GM12878 (cell line): ENCODE data around the gene SCMH1. TPM values are rescaled to one million over a fixed set of nuclear protein-coding genes. Genes with fewer than 3 reads are reported as not detected.

Source experiments
- ATAC-seq: fragments of 200-7000 bp; cut with Tn5 transposase; 3 replicates; pipeline ENCODE4 v1.9.1; 2020; ENCODE audit warnings: mild to moderate bottlenecking, moderate library complexity
- BruUV-seq: library from RNA; stranded (reverse); fragments of 400-500 nt; replicated peaks from 2 replicates; lab custom pipeline; 2021; lab: Mats Ljungman, UMichigan
- CTCF ChIA-PET: fragments of 300-600 bp; sonication (Branson Sonifier 250); formaldehyde crosslinking; extraction: SDS; loops from one replicate; lab custom pipeline; 2021; ENCODE audit warnings: inconsistent platforms; lab: Yijun Ruan, JAX
- POLR2A ChIA-PET: fragments of 350-600 bp; formaldehyde crosslinking; extraction: SDS; loops from one replicate; lab custom pipeline; 2021; ENCODE audit warnings: inconsistent platforms; lab: Charles Lee
- RAD21 ChIA-PET: fragments of 300-600 bp; sonication (Branson Sonifier 250); formaldehyde crosslinking; loops from one replicate; lab custom pipeline; 2023; ENCODE audit warnings: antibody characterized with exemption; ENCODE audit not compliant: unreplicated experiment; lab: Charles Lee
- SMC1A ChIA-PET: fragments of 300-600 bp; sonication (Branson Sonifier 250); formaldehyde crosslinking; loops from one replicate; lab custom pipeline; 2023; ENCODE audit not compliant: unreplicated experiment, uncharacterized antibody; lab: Charles Lee
- DNase-seq: peaks from one replicate; pipeline ENCODE4 v3.0.0-alpha.2; 2011; ENCODE audit warnings: low read depth, low spot score
- FAIRE-seq: peaks from 3 replicates; lab custom pipeline; 2011; peaks lifted over from hg19 to GRCh38; lab: Jason Lieb, UNC
- H2AFZ ChIP-seq: 2 replicates; pipeline ENCODE4 v1.6.0; 2011; ENCODE audit warnings: low read depth, low read length, control low read depth; ENCODE audit not compliant: control insufficient read depth
- H3K27ac ChIP-seq: 2 replicates; pipeline ENCODE4 v1.5.1; 2011; ENCODE audit warnings: control low read depth; ENCODE audit not compliant: control insufficient read depth, insufficient read depth
- H3K27me3 ChIP-seq, 2 experiments: replicated peaks in 1 of 2; 2 replicates each; pipeline versions ENCODE4 v1.6.0 to v1.6.1; 2011; ENCODE audit warnings: low read length in 1 of 2; ENCODE audit not compliant: control insufficient read depth in 2 of 2, insufficient read depth in 2 of 2
- H3K36me3 ChIP-seq, 2 experiments: 2 replicates each; pipeline ENCODE4 v1.5.1; 2011; ENCODE audit warnings: low read length in 1 of 2; ENCODE audit not compliant: control insufficient read depth in 2 of 2, insufficient read depth in 2 of 2
- H3K4me1 ChIP-seq: 2 replicates; pipeline ENCODE4 v1.6.1; 2011; ENCODE audit warnings: mild to moderate bottlenecking, low read length, moderate library complexity, mixed read lengths; ENCODE audit not compliant: control insufficient read depth, insufficient read depth
- H3K4me2 ChIP-seq: 2 replicates; pipeline ENCODE4 v1.6.0; 2011; ENCODE audit warnings: control low read depth; ENCODE audit not compliant: control insufficient read depth, insufficient read depth
- H3K4me3 ChIP-seq: fragments of 200-600 bp; sonication (generic); 2 replicates; pipeline ENCODE4 v1.5.1; 2016
- H3K79me2 ChIP-seq: 2 replicates; pipeline ENCODE4 v1.6.0; 2011; ENCODE audit warnings: low read length; ENCODE audit not compliant: control insufficient read depth, insufficient read depth
- H3K9ac ChIP-seq: 2 replicates; pipeline ENCODE4 v1.8.0; 2011; ENCODE audit warnings: low read length, control low read depth, mixed read lengths; ENCODE audit not compliant: control insufficient read depth, insufficient read depth
- H3K9me3 ChIP-seq: replicated peaks from 3 replicates; pipeline ENCODE4 v1.5.1; 2011; ENCODE audit warnings: mild to moderate bottlenecking, low read length; ENCODE audit not compliant: control insufficient read depth, insufficient read depth
- H4K20me1 ChIP-seq: 2 replicates; pipeline ENCODE4 v1.6.0; 2011; ENCODE audit not compliant: control insufficient read depth, insufficient read depth
- CHD1 ChIP-seq: IDR thresholded peaks from 2 replicates; pipeline ENCODE4 v1.6.1; 2012; ENCODE audit warnings: low read depth, low read length, improper control_type of control experiment
- FOXM1 ChIP-seq: IDR thresholded peaks from 2 replicates; pipeline ENCODE4 v1.6.1; 2012; ENCODE audit warnings: low read depth, mild to moderate bottlenecking, inconsistent platforms, low read length, moderate library complexity
- HDAC6 ChIP-seq: fragments of 200-600 bp; sonication (generic); IDR thresholded peaks from one replicate; pipeline ENCODE4 v1.8.0; 2017; ENCODE audit warnings: antibody characterized with exemption; ENCODE audit not compliant: unreplicated experiment
- KDM1A ChIP-seq: fragments of 200-600 bp; sonication (generic); IDR thresholded peaks from 2 replicates; pipeline ENCODE4 v1.6.1; 2016; ENCODE audit warnings: borderline replicate concordance
- LARP7 ChIP-seq: fragments of 450-650 bp; IDR thresholded peaks from 2 replicates; pipeline ENCODE4 v1.6.1; 2017; ENCODE audit warnings: mild to moderate bottlenecking
- MTA2 ChIP-seq: fragments of 450-650 bp; IDR thresholded peaks from 2 replicates; pipeline ENCODE4 v1.6.1; 2016; ENCODE audit warnings: low read depth, mild to moderate bottlenecking, moderate library complexity
- SMARCA5 ChIP-seq: fragments of 450-650 bp; IDR thresholded peaks from 2 replicates; pipeline ENCODE4 v1.6.1; 2017; ENCODE audit warnings: mild to moderate bottlenecking
- TCF3 ChIP-seq: IDR thresholded peaks from 2 replicates; pipeline ENCODE4 v1.6.1; 2012; ENCODE audit warnings: low read depth, mild to moderate bottlenecking, low read length, borderline replicate concordance; ENCODE audit not compliant: insufficient read depth
- ZBED1 ChIP-seq: IDR thresholded peaks from 2 replicates; pipeline ENCODE4 v1.6.1; 2016; ENCODE audit warnings: borderline replicate concordance
- ZNF622 ChIP-seq: fragments of 450-650 bp; IDR thresholded peaks from 2 replicates; pipeline ENCODE4 v1.6.1; 2017; ENCODE audit warnings: mild to moderate bottlenecking, inconsistent platforms
- in situ Hi-C: fragments of 300-500 bp; cut with MboI; formaldehyde crosslinking; loops from 9 replicates; pipeline ENCODE4 v1.14.3; 2018; ENCODE audit warnings: mixed read lengths
- intact Hi-C: fragments of 100-400 bp; cut with micrococcal nuclease; formaldehyde crosslinking; loops from one replicate; pipeline ENCODE4 v1.14.2; 2022; ENCODE audit not compliant: unreplicated experiment
- polyA plus RNA-seq, 11 experiments: library from polyadenylated mRNA; depleted of rRNA in 4 of 11; unstranded in 6 of 11; stranded (reverse) in 5 of 11; fragments of >200 nt; fragmentation: Nextera tagmentation in 4 of 11; fragmentation: Illumina TruSeq in 1 of 11; extraction: Ambion mirVana in 4 of 11; extraction: Trizol in 1 of 11; gene quantifications; 1 replicate in 1 of 11; 2 replicates in 10 of 11; pipeline versions ENCODE4 v1.2.1 to v1.2.3, GENCODE V29; 2011 to 2016; ENCODE audit warnings: inconsistent platforms in 2 of 11, missing spikeins in 2 of 11, low read depth in 1 of 11
- total RNA-seq, 4 experiments: library from RNA; depleted of rRNA in 3 of 4; stranded (reverse); fragments of >200 nt in 3 of 4; fragmentation: Illumina TruSeq in 1 of 4; extraction: Trizol in 1 of 4; gene quantifications; 2 replicates each; pipeline versions ENCODE4 v1.2.1 to v1.2.3, GENCODE V29; 2013 to 2021
- TF ChIP-seq, protein P1 (sequence below): IDR thresholded peaks from 2 replicates; pipeline ENCODE4 v1.6.1; 2011; ENCODE audit warnings: low read depth, mild to moderate bottlenecking, low read length, moderate library complexity, borderline replicate concordance; ENCODE audit errors: extremely low read depth
- TF ChIP-seq, protein P2 (sequence below): fragments of 450-650 bp; IDR thresholded peaks from 2 replicates; pipeline ENCODE4 v1.6.1; 2017; ENCODE audit warnings: mild to moderate bottlenecking, low read depth, inconsistent platforms; ENCODE audit not compliant: poor library complexity, severe bottlenecking

The SCMH1 gene
- total and polyA plus RNA-seq, 10 of the 15 experiments (the other 5 are each of a cell fraction or from before 2014, with no cell fraction given): 7.5 to 44.1 (median 27.8) TPM

DNA sequence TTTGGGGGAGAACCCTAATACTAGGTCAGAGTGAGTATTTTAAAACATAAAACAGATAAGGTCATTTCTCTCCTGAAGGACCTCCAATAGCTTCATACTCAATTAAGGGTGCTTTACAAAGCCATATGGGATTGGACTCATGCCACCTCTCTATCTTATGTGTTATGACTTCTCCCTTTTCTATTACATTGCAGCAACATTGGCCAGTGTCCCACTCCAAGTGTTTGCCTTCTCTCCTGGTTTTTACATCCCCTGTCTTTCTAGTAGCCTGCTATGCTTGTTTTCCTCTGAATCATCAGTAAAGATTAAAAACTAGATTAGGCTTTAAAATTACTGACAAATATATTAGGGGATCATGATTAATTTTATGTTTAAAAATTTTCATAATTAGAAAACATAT is 66.6 kb downstream of the SCMH1 start:
- intact Hi-C loops: no loop called here
- SMC1A ChIA-PET: no interaction called here

More for the DNA sequence above, 66.6 kb downstream of the SCMH1 start:
- BruUV-seq: no TSS peak
- Histone ChIP-seq H3K36me3 (no peaks in the 10 kb centered on the region), H4K20me1 (no peaks in the 10 kb centered on the region), H3K9ac (no peak overlapping the region), H3K4me3 (no peak overlapping the region), H3K79me2 (peaks cover 6% of the 10 kb centered on the region), H3K27me3 (no peaks in the 10 kb centered on the region), H3K27ac (no peak overlapping the region)
- DNase-seq (no peak), ATAC-seq (no peak), FAIRE-seq (no peak)
- TF ChIP-seq SMARCA5: no peak
- no peak for TF ChIP-seq ZNF622
- TF ChIP-seq LARP7: no peak
- no peak for TF ChIP-seq ZBED1
- TF ChIP-seq KDM1A: no peak
- TF ChIP-seq TCF3: no peak
- TF ChIP-seq HDAC6: no peak
- TF ChIP-seq, protein P1, sequence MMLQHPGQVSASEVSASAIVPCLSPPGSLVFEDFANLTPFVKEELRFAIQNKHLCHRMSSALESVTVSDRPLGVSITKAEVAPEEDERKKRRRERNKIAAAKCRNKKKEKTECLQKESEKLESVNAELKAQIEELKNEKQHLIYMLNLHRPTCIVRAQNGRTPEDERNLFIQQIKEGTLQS: no peak
- TF ChIP-seq, protein P2, sequence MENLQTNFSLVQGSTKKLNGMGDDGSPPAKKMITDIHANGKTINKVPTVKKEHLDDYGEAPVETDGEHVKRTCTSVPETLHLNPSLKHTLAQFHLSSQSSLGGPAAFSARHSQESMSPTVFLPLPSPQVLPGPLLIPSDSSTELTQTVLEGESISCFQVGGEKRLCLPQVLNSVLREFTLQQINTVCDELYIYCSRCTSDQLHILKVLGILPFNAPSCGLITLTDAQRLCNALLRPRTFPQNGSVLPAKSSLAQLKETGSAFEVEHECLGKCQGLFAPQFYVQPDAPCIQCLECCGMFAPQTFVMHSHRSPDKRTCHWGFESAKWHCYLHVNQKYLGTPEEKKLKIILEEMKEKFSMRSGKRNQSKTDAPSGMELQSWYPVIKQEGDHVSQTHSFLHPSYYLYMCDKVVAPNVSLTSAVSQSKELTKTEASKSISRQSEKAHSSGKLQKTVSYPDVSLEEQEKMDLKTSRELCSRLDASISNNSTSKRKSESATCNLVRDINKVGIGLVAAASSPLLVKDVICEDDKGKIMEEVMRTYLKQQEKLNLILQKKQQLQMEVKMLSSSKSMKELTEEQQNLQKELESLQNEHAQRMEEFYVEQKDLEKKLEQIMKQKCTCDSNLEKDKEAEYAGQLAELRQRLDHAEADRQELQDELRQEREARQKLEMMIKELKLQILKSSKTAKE: no peak
- no peak for TF ChIP-seq MTA2
- TF ChIP-seq CHD1: no peak
- TF ChIP-seq FOXM1: no peak
- TF ChIP-seq, all 136 proteins: peak for 0
- in situ Hi-C loops: no loop called here
- Histone ChIP-seq H3K4me2 (no peak overlapping the region), H3K9me3 (peaks cover 3% of the 10 kb centered on the region; the same call in 2 of the 3 replicates), H2AFZ (no peak overlapping the region), H3K4me1 (peaks cover 27% of the 10 kb centered on the region)
- ChIA-PET RAD21 (interaction anchor here (0.8 kb wide), 1 partner anchor 256 kb away, joined by 4 read pairs; no protein-coding TSS in a partner anchor), CTCF (no interaction called here), POLR2A (interaction anchor here (0.9 kb wide), 1 partner anchor 11 kb away, joined by 3 read pairs; no protein-coding TSS in a partner anchor)
